GM15510 (cell line): Measurements from ENCODE around the gene TPSB2.

Source experiments
- POLR2A ChIP-seq: IDR thresholded peaks from 3 replicates; pipeline ENCODE4 v1.6.1; 2011; ENCODE audit warnings: borderline replicate concordance; ENCODE audit not compliant: insufficient read length; ENCODE audit errors: extremely low read depth

The TPSB2 gene

GRCh38 chr16:1188432-1189189 lies 41.4 kb downstream of the TPSB2 start:
- no peak for TF ChIP-seq POLR2A

- no peak for TF ChIP-seq POLR2A
Observed at GRCh38 chr16:1184980-1185379, 45.0 kb downstream of the TPSB2 start.

- no peak for TF ChIP-seq POLR2A
Observed at GRCh38 chr16:1184156-1184868, 45.7 kb downstream of the TPSB2 start.

GRCh38 chr16:1182950-1183907 lies 46.8 kb downstream of the TPSB2 start:
- TF ChIP-seq POLR2A: no peak

GRCh38 chr16:1182316-1182671 lies 47.7 kb downstream of the TPSB2 start:
- TF ChIP-seq POLR2A: no peak

GRCh38 chr16:1181404-1182315 lies 48.3 kb downstream of the TPSB2 start:
- no peak for TF ChIP-seq POLR2A

GRCh38 chr16:1180549-1181403 lies 49.2 kb downstream of the TPSB2 start:
- TF ChIP-seq POLR2A: no peak
